Lung (tissue), 12 donors: ENCODE data around the gene CMTM7. TPM values are rescaled to one million over a fixed set of nuclear protein-coding genes. Genes with fewer than 3 reads are reported as not detected.

Experiments used
- ATAC-seq: fragments of 200-7000 bp; cut with Tn5 transposase; one replicate; pipeline ENCODE4 v1.9.1; 2020; ENCODE audit warnings: moderate number of reproducible peaks; ENCODE audit not compliant: insufficient read depth, low FRiP score
- DNase-seq, 3 donors: peaks; one replicate each; pipeline ENCODE4 v3.0.0-alpha.2; 2013 to 2017
- H3K27ac ChIP-seq, 2 donors: one replicate each; pipeline ENCODE4 v1.5.1; 2013; ENCODE audit warnings: mild to moderate bottlenecking in 2 of 2, moderate library complexity in 2 of 2, control low read depth in 1 of 2, inconsistent platforms in 1 of 2, low read depth in 1 of 2, low read length in 1 of 2
- H3K27me3 ChIP-seq, 3 donors: one replicate each; pipeline ENCODE4 v1.5.1; 2013; ENCODE audit warnings: low read length in 2 of 3; ENCODE audit not compliant: control insufficient read depth in 3 of 3, insufficient read depth in 3 of 3
- H3K36me3 ChIP-seq, 4 donors: one replicate each; pipeline ENCODE4 v1.5.1; 2013; ENCODE audit warnings: low read length in 4 of 4, mild to moderate bottlenecking in 1 of 4, moderate library complexity in 1 of 4; ENCODE audit not compliant: control insufficient read depth in 4 of 4, insufficient read depth in 4 of 4
- H3K4me1 ChIP-seq, 5 donors: one replicate each; pipeline ENCODE4 v1.5.1; 2013; ENCODE audit warnings: low read length in 5 of 5, mild to moderate bottlenecking in 2 of 5, moderate library complexity in 1 of 5; ENCODE audit not compliant: control insufficient read depth in 5 of 5, insufficient read depth in 5 of 5
- H3K4me3 ChIP-seq: one replicate; pipeline ENCODE4 v1.5.1; 2013; ENCODE audit warnings: mild to moderate bottlenecking, control low read depth, moderate library complexity
- H3K9ac ChIP-seq, 2 donors: one replicate each; pipeline ENCODE4 v1.5.1; 2013; ENCODE audit warnings: low read length in 2 of 2, control low read depth in 1 of 2; ENCODE audit not compliant: insufficient read depth in 1 of 2
- H3K9me3 ChIP-seq, 4 donors: one replicate each; pipeline ENCODE4 v1.5.1; 2013; ENCODE audit warnings: low read length in 3 of 4, mild to moderate bottlenecking in 1 of 4, moderate library complexity in 1 of 4; ENCODE audit not compliant: control insufficient read depth in 4 of 4, insufficient read depth in 3 of 4
- CTCF ChIP-seq: IDR thresholded peaks from 2 replicates; pipeline ENCODE4 v1.5.1; 2012; ENCODE audit warnings: mild to moderate bottlenecking; ENCODE audit errors: control extremely low read depth, extremely low read depth
- WGBS, 2 donors: extraction: QIAGEN DNeasy Blood & Tissue Kit; methylation state at CpG; one replicate each; pipeline ENCODE4 v1.1.7; 2013; 5-methylcytosine and 5-hydroxymethylcytosine counted together
- polyA plus RNA-seq, 2 donors: library from polyadenylated mRNA; stranded (reverse); fragments of 200-250 nt; gene quantifications; one replicate each; pipeline ENCODE4 v1.2.1, GENCODE V29; 2013
- total RNA-seq, 2 donors: library from RNA; depleted of rRNA in 1 of 2; stranded (reverse); fragments of >200 nt in 1 of 2; gene quantifications; one replicate each; pipeline ENCODE4 v1.2.1, GENCODE V29; 2014 to 2021
- donor health status: control.
- donor health status: control.
- donor health status: Bipolar disorder and iron deficiency.
- donor health status: healthy.
- donor health status: DM: yes; HTN: yes; CAD: no.

The CMTM7 gene
- total and polyA plus RNA-seq, 4 donors: 33.1 to 46.8 (median 43.8) TPM

- Histone ChIP-seq H3K4me1 (peaks cover 0 to 22% (median 13%) of the 10 kb centered on the region in 5 donors), H3K27ac (peak overlapping the region in 1 of 2 donors; percentile 84), H3K9ac (no peak overlapping the region), H3K9me3 (no peaks in the 10 kb centered on the region), H3K36me3 (peaks cover 0 to 3% (median 3%) of the 10 kb centered on the region in 4 donors), H3K27me3 (no peaks in the 10 kb centered on the region), H3K4me3 (no peak overlapping the region)
- no peak for ATAC-seq
- DNase-seq: peak in 2 of 3 donors; percentile 35 to 57
- TF ChIP-seq CTCF: no peak
- 42 to 59% methylated on average over 7 of the region's 7 CpGs for WGBS, 2 donors
Measured at GRCh38 chr3:32406486-32407408, 15.1 kb downstream of the CMTM7 start.

- no peaks in the 10 kb centered on the region for H3K27me3 ChIP-seq
- H3K9me3 ChIP-seq: no peaks in the 10 kb centered on the region
- peaks cover 0 to 1% (median 0%) of the 10 kb centered on the region in 4 donors for H3K36me3 ChIP-seq
- H3K4me3 ChIP-seq: no peak overlapping the region
- ATAC-seq (no peak), DNase-seq (no peak)
- peaks cover 0 to 16% (median 11%) of the 10 kb centered on the region in 5 donors for H3K4me1 ChIP-seq
- TF ChIP-seq CTCF: no peak
- H3K9ac ChIP-seq: no peak overlapping the region
- 68 to 82% methylated on average over 10 of the region's 10 CpGs for WGBS, 2 donors
- peak overlapping the region in 1 of 2 donors; percentile 69 for H3K27ac ChIP-seq
Measured at GRCh38 chr3:32410367-32411246, 19.0 kb downstream of the CMTM7 start.

GRCh38 chr3:32411442-32411841 lies 19.8 kb downstream of the CMTM7 start:
- peaks cover 0 to 1% (median 0%) of the 10 kb centered on the region in 4 donors for H3K36me3 ChIP-seq
- no peak overlapping the region for H3K9ac ChIP-seq
- no peak for TF ChIP-seq CTCF
- H3K4me1 ChIP-seq: peaks cover 0 to 16% (median 8%) of the 10 kb centered on the region in 5 donors
- DNase-seq (no peak), ATAC-seq (no peak)
- H3K27ac ChIP-seq: no peak overlapping the region
- WGBS, 2 donors: 94 to 95% methylated on average over 5 of the region's 5 CpGs
- no peaks in the 10 kb centered on the region for H3K9me3 ChIP-seq
- H3K4me3 ChIP-seq: no peak overlapping the region
- no peaks in the 10 kb centered on the region for H3K27me3 ChIP-seq
